ENCODE data around the gene GPX3. TPM values are rescaled to one million over a fixed set of nuclear protein-coding genes. Genes with fewer than 3 reads are reported as not detected.
A peak's percentile ranks its signal among the peaks of the same experiment; 100 is the strongest.

Gene GPX3
- total and polyA plus RNA-seq, 2 of the 8 experiments (the other 6 are each of a cell fraction or from before 2014, with no cell fraction given): 27.8 to 77.9 TPM

DNA sequence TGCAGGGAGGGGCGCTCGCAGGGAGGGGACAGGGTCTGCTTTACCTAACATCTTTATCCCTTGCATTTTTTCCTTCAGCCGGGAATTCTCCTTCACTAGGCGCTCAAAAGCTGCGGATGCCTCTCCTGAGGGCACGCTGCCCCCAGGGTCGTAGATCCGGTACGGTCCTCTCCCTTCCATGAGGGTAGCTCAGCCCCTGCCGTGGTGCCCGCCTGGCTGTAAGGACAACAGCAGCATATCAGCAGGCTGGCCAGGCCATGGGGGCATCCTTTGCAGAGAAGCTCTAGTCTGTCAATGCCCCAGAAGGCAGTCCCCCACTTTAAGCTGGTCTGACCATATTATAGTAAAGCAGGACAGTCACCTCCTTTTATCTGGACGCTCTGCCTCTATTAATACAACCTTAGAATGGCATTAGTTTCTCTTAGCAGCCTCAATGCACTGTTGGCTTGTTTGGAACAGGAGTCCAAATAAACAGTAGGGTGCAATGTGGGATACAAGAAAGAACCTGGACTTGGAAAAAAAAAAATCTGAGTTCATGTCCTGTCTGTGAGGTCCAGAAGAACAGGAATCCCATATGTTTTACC, 44.6 kb downstream of the GPX3 start:
- H3K4me2 ChIP-seq (ENCODE audit: insufficient read depth in 1 of 2, low read depth in 2 of 2, low read length in 2 of 2): no peak overlapping the region
- H3K4me3 ChIP-seq (ENCODE audit: extremely low read depth in 1 of 4, insufficient read depth in 2 of 4, low read depth in 3 of 4, low read length in 4 of 4): no peak overlapping the region
- H2BK15ac ChIP-seq (ENCODE audit: low read length): no peak overlapping the region
- no peak overlapping the region for H2AFZ ChIP-seq (ENCODE audit: low read length)
- H3K23ac ChIP-seq (ENCODE audit: insufficient read length): no peak overlapping the region
- no peak overlapping the region for H4K5ac ChIP-seq (ENCODE audit: insufficient read length, low read depth, low read length)
- no peaks in the 10 kb centered on the region for H3K27me3 ChIP-seq (replicated peaks in 1 of 4; ENCODE audit: control insufficient read depth in 3 of 4, extremely low read depth in 1 of 4, insufficient read depth in 3 of 4, low read length in 3 of 4)
- peaks cover 0 to 10% (median 5%) of the 10 kb centered on the region in 4 experiments; a peak in 4 of 7 replicates for H3K4me1 ChIP-seq (replicated peaks in 1 of 4; ENCODE audit: control insufficient read depth in 3 of 4, insufficient read depth in 4 of 4, low read length in 3 of 4)
- no peak overlapping the region for H2BK20ac ChIP-seq (ENCODE audit: low read length)
- no peak overlapping the region for H3K4ac ChIP-seq (replicated peaks; ENCODE audit: insufficient read length, low read depth, low read length)
- no peak overlapping the region for H3K27ac ChIP-seq (ENCODE audit: low read depth, low read length)
- DNase-seq (ENCODE audit: low read depth in 1 of 2, low spot score in 2 of 2) (no peak), FAIRE-seq (no peak)
- H2AK5ac ChIP-seq (ENCODE audit: low read depth, low read length): no peak overlapping the region
- POLR2A ChIA-PET (ENCODE audit: partially characterized antibody): interaction anchor here (0.8 kb wide), 1 partner anchor 33 kb away, joined by 3 read pairs; no protein-coding TSS in a partner anchor
- H3K79me2 ChIP-seq (ENCODE audit: control insufficient read depth in 1 of 2, insufficient read depth in 2 of 2, low read length in 2 of 2): no peaks in the 10 kb centered on the region; a peak in 1 of 4 replicates
- H3K9me3 ChIP-seq (ENCODE audit: insufficient read depth in 2 of 2, low read depth in 1 of 2, low read length in 1 of 2): no peaks in the 10 kb centered on the region
- no peak overlapping the region for H3K56ac ChIP-seq (replicated peaks; ENCODE audit: insufficient read length, low read depth, low read length)
- H2BK5ac ChIP-seq (ENCODE audit: low read depth, low read length): 0 out of 2 replicates have a peak overlapping the region, but pooled peaks have one; percentile 20
- no peak overlapping the region for H2BK120ac ChIP-seq (replicated peaks; ENCODE audit: low read depth, low read length)
- CTCF ChIA-PET (ENCODE audit: partially characterized antibody): interaction anchor here (0.6 to 28.6 kb wide), 10 partner anchors 11 to 100 kb away, joined by 3 to 442 read pairs (median 4); no protein-coding TSS in a partner anchor
- no peak overlapping the region for H2BK12ac ChIP-seq (ENCODE audit: low read depth, low read length)
- H3K9ac ChIP-seq (replicated peaks in 1 of 4; ENCODE audit: extremely low read depth in 1 of 4, low read depth in 3 of 4, low read length in 3 of 4): no peak overlapping the region
- H4K91ac ChIP-seq (replicated peaks; ENCODE audit: insufficient read length, low read length): no peak overlapping the region
- H3K18ac ChIP-seq (ENCODE audit: extremely low read depth, low read length): no peak overlapping the region
- H3K79me1 ChIP-seq (ENCODE audit: low read depth, low read length): peaks cover 6% of the 10 kb centered on the region; the same call in 1 of the 2 replicates
- no peak overlapping the region for H4K8ac ChIP-seq (ENCODE audit: extremely low read depth, insufficient read depth, low read length)
- peaks cover 0 to 4% (median 0%) of the 10 kb centered on the region in 4 experiments; a peak in 2 of 8 replicates for H3K36me3 ChIP-seq (ENCODE audit: control insufficient read depth in 2 of 4, insufficient read depth in 4 of 4, low read length in 3 of 4)
- H3K14ac ChIP-seq (ENCODE audit: insufficient read length): no peak overlapping the region
- no peaks in the 10 kb centered on the region for H3K23me2 ChIP-seq (ENCODE audit: low read depth, low read length)
- WGBS, 2 experiments (ENCODE audit: extremely low coverage in 1 of 2, insufficient coverage in 1 of 2, insufficient read length in 1 of 2, insufficient replicate concordance in 2 of 2, low coverage in 1 of 2, low lambda C conversion rate in 2 of 2, missing lambda C conversion rate in 1 of 2): 93% methylated on average over 12 of the region's 12 CpGs; no CpG with 5 or more reads in 1 of the 2 experiments
- peaks cover 0 to 7% of the 10 kb centered on the region in 2 experiments for H4K20me1 ChIP-seq (replicated peaks in 1 of 2; ENCODE audit: control insufficient read depth in 1 of 2, insufficient read depth in 2 of 2, low read length in 2 of 2)
- TF ChIP-seq BCL11A (IDR thresholded peaks at IDR 0.05; ENCODE audit: low read depth in 2 of 2, low read length in 2 of 2) (no peak), BRCA1 (IDR thresholded peaks at IDR 0.05; ENCODE audit: low read depth, low read length) (no peak), POLR2AphosphoS5 (IDR thresholded peaks at IDR 0.05; ENCODE audit: low read depth, low read length) (no peak), BACH1 (IDR thresholded peaks at IDR 0.05; ENCODE audit: low read length) (no peak), JUN (IDR thresholded peaks at IDR 0.05; ENCODE audit: low read depth, low read length) (no peak), SIRT6 (IDR thresholded peaks at IDR 0.05; ENCODE audit: low read length) (no peak), FOSL1 (IDR thresholded peaks at IDR 0.05; ENCODE audit: insufficient read depth, low read depth, low read length) (no peak), NANOG (IDR thresholded peaks at IDR 0.05; ENCODE audit: insufficient read depth, low read depth, low read length, poor library complexity, severe bottlenecking) (no peak), HDAC2 (IDR thresholded peaks at IDR 0.05; ENCODE audit: borderline replicate concordance in 1 of 2, low read depth in 2 of 2, low read length in 2 of 2) (no peak), CEBPB (IDR thresholded peaks at IDR 0.05; ENCODE audit: low read depth, low read length) (no peak), KDM4A (IDR thresholded peaks at IDR 0.05; ENCODE audit: low read depth, low read length, severe bottlenecking) (no peak), ASH2L (IDR thresholded peaks at IDR 0.05; ENCODE audit: low read length) (no peak), RFX5 (IDR thresholded peaks at IDR 0.05; ENCODE audit: borderline replicate concordance, low read depth, low read length) (no peak), NRF1 (IDR thresholded peaks at IDR 0.05; ENCODE audit: low read depth, low read length) (no peak)
